Panc1 (cell line): ENCODE results near the gene FA2H. TPM values are rescaled to one million over a fixed set of nuclear protein-coding genes. Genes with fewer than 3 reads are reported as not detected.

Source experiments
- ATAC-seq: fragments of 200-7000 bp; cut with Tn5 transposase; 2 replicates; pipeline ENCODE4 v1.9.1; 2020; ENCODE audit warnings: mild to moderate bottlenecking, moderate library complexity
- BruUV-seq: library from RNA; stranded (reverse); fragments of 400-500 nt; replicated peaks from 2 replicates; lab custom pipeline; 2021; lab: Mats Ljungman, UMichigan
- CTCF ChIA-PET: fragments of 300-600 bp; sonication (Branson Sonifier 250); formaldehyde crosslinking; loops from one replicate; lab custom pipeline; 2022; ENCODE audit warnings: antibody characterized with exemption; lab: Charles Lee
- POLR2A ChIA-PET: fragments of 300-600 bp; sonication (Branson Sonifier 250); formaldehyde crosslinking; loops from one replicate; lab custom pipeline; 2022; ENCODE audit warnings: antibody characterized with exemption; lab: Charles Lee
- DNase-seq: peaks from one replicate; pipeline ENCODE4 v3.0.0-alpha.2; 2010; ENCODE audit warnings: low read depth, low spot score
- H3K27ac ChIP-seq: 2 replicates; pipeline ENCODE4 v1.5.1; 2011; ENCODE audit warnings: mild to moderate bottlenecking, low read length, inconsistent platforms
- H3K27me3 ChIP-seq: fragments of 200-500 bp; sonication (Bioruptor generic); 2 replicates; pipeline ENCODE4 v1.6.0; 2014; ENCODE audit warnings: low read length, inconsistent platforms; ENCODE audit not compliant: control insufficient read depth, insufficient read depth
- H3K36me3 ChIP-seq: fragments of 200-500 bp; sonication (Bioruptor generic); 2 replicates; pipeline ENCODE4 v1.5.1; 2014; ENCODE audit warnings: inconsistent platforms, mild to moderate bottlenecking, low read length, moderate library complexity; ENCODE audit not compliant: control insufficient read depth, insufficient read depth
- H3K4me1 ChIP-seq: 2 replicates; pipeline ENCODE4 v1.5.1; 2011; ENCODE audit warnings: inconsistent platforms, mild to moderate bottlenecking, low read length, moderate library complexity; ENCODE audit not compliant: control insufficient read depth, insufficient read depth
- H3K4me3 ChIP-seq, 2 experiments: 2 replicates each; pipeline ENCODE4 v1.5.1; 2011 to 2012; ENCODE audit warnings: low read depth in 2 of 2, low read length in 2 of 2, mild to moderate bottlenecking in 2 of 2, inconsistent platforms in 1 of 2, moderate library complexity in 1 of 2
- H3K9me3 ChIP-seq: fragments of 200-500 bp; sonication (Bioruptor generic); 2 replicates; pipeline ENCODE4 v1.5.1; 2014; ENCODE audit warnings: low read depth, mild to moderate bottlenecking, inconsistent platforms, low read length, moderate library complexity; ENCODE audit not compliant: control insufficient read depth, insufficient read depth
- CTCF ChIP-seq: fragments of 450-650 bp; IDR thresholded peaks from 2 replicates; pipeline ENCODE4 v1.5.1; 2017; ENCODE audit warnings: mild to moderate bottlenecking
- POLR2AphosphoS5 ChIP-seq: IDR thresholded peaks from 2 replicates; pipeline ENCODE4 v1.6.1; 2012; ENCODE audit warnings: mild to moderate bottlenecking, low read depth, low read length, moderate library complexity
- REST ChIP-seq, 2 experiments: IDR thresholded peaks; 2 replicates each; pipeline ENCODE4 v1.6.1; 2011 to 2012; ENCODE audit warnings: low read depth in 2 of 2, control low read depth in 1 of 2, low read length in 1 of 2, mild to moderate bottlenecking in 1 of 2, moderate library complexity in 1 of 2; ENCODE audit not compliant: insufficient read depth in 1 of 2
- SIN3A ChIP-seq: IDR thresholded peaks from 2 replicates; pipeline ENCODE4 v1.6.1; 2012; ENCODE audit warnings: low read depth, mild to moderate bottlenecking, low read length, moderate library complexity, borderline replicate concordance; ENCODE audit not compliant: insufficient read depth
- TCF7L2 ChIP-seq: IDR thresholded peaks from 2 replicates; pipeline ENCODE4 v1.6.1; 2011; ENCODE audit warnings: mild to moderate bottlenecking, low read depth, low read length, inconsistent platforms
- in situ Hi-C: cut with HindIII; loops from 2 replicates; pipeline ENCODE4 v1.10.0; 2016; ENCODE audit warnings: low sequenced_read_pairs, low pct_unique_long_range_greater_than_20kb
- intact Hi-C: fragments of 100-400 bp; cut with micrococcal nuclease; formaldehyde crosslinking; loops from one replicate; pipeline ENCODE4 v1.10.0; 2022; ENCODE audit not compliant: unreplicated experiment
- total RNA-seq: library from RNA; stranded (reverse); gene quantifications from one replicate; pipeline ENCODE4 v1.2.1, GENCODE V29; 2021; ENCODE audit not compliant: unreplicated experiment

Gene FA2H
- total RNA-seq, 1 experiment from 2014 or later, result 0.15 TPM

GRCh38 chr16:74776926-74777325, 2.3 kb upstream of the FA2H start:
- CTCF ChIA-PET, result no interaction called here
- intact Hi-C loops (no loop called here), in situ Hi-C loops (no loop called here)
- no peaks in the 10 kb centered on the region for H3K4me1 ChIP-seq
- no peaks in the 10 kb centered on the region for H3K36me3 ChIP-seq
- no TSS peak for BruUV-seq
- H3K9me3 ChIP-seq, result no peaks in the 10 kb centered on the region
- H3K27ac ChIP-seq, result no peak overlapping the region
- no peak for TF ChIP-seq REST (IDR thresholded peaks at IDR 0.05; ENCODE audit: insufficient read depth in 1 of 2, low read depth in 2 of 2, low read length in 1 of 2)
- TF ChIP-seq TCF7L2, result no peak
- TF ChIP-seq CTCF, result no peak
- TF ChIP-seq POLR2AphosphoS5, result no peak
- TF ChIP-seq SIN3A, result no peak
- DNase-seq (no peak), ATAC-seq (no peak)
- POLR2A ChIA-PET, result no interaction called here
- H3K27me3 ChIP-seq, result peaks cover 3% of the 10 kb centered on the region
- no peak overlapping the region for H3K4me3 ChIP-seq

GRCh38 chr16:74775255-74775654, 635 bp upstream of the FA2H start:
- no peak for TF ChIP-seq SIN3A
- TF ChIP-seq POLR2AphosphoS5, result no peak
- TF ChIP-seq TCF7L2, result no peak
- no peak for TF ChIP-seq REST (IDR thresholded peaks at IDR 0.05; ENCODE audit: insufficient read depth in 1 of 2, low read depth in 2 of 2, low read length in 1 of 2)
- TF ChIP-seq CTCF, result no peak
- in situ Hi-C loops, result no loop called here
- Histone ChIP-seq H3K27me3 (peaks cover 3% of the 10 kb centered on the region), H3K27ac (no peak overlapping the region), H3K4me1 (no peaks in the 10 kb centered on the region), H3K4me3 (peak overlapping the region; percentile 44 to 45), H3K36me3 (no peaks in the 10 kb centered on the region), H3K9me3 (no peaks in the 10 kb centered on the region)
- no TSS peak for BruUV-seq
- POLR2A ChIA-PET, result interaction anchor here (0.6 kb wide), 1 partner anchor 189 kb away, joined by 3 read pairs; no protein-coding TSS in a partner anchor
- DNase-seq (no peak), ATAC-seq (no peak)
- CTCF ChIA-PET, result interaction anchor here (0.7 to 0.9 kb wide), 3 partner anchors 31 to 168 kb away, joined by 3 to 4 read pairs (median 3); no protein-coding TSS in a partner anchor
- intact Hi-C loops, result no loop called here
